ENCODE measurements around the gene CIBAR2. TPM values are rescaled to one million over a fixed set of nuclear protein-coding genes. Genes with fewer than 3 reads are reported as not detected.

Gene CIBAR2
- total and polyA plus RNA-seq, 2 experiments from 2014 or later: not detected

GRCh38 chr16:85105475-85105874, 6.8 kb downstream of the CIBAR2 start:
- no peaks in the 10 kb centered on the region for H3K9me2 ChIP-seq (ENCODE audit: insufficient read depth)
- no peak for DNase-seq (ENCODE audit: low spot score)
- Mint-ChIP-seq H3K4me1 (no peaks in the 10 kb centered on the region), H3K4me3 (no peak overlapping the region), H3K27me3 (ENCODE audit: insufficient read depth, low read depth, poor library complexity) (peaks cover 4% of the 10 kb centered on the region), H3K27ac (no peak overlapping the region), H3K9me3 (no peaks in the 10 kb centered on the region), H3K36me3 (ENCODE audit: low read depth) (no peaks in the 10 kb centered on the region)
- H3K4me2 ChIP-seq: no peak overlapping the region
- H3K4me3 ChIP-seq: no peak overlapping the region
- no peaks in the 10 kb centered on the region for H3K36me3 ChIP-seq (ENCODE audit: insufficient read depth)
- no peak for TF ChIP-seq ZNF331 (CRISPR knock-in tag; IDR thresholded peaks at IDR 0.05; ENCODE audit: low read depth)
- TF ChIP-seq POLR2AphosphoS5 (IDR thresholded peaks at IDR 0.05; ENCODE audit: low read depth): no peak
- TF ChIP-seq JUNB (IDR thresholded peaks at IDR 0.05; ENCODE audit: unreplicated experiment): no peak
- TF ChIP-seq STAT1 (IDR thresholded peaks at IDR 0.05; ENCODE audit: unreplicated experiment): no peak
- TF ChIP-seq REST (IDR thresholded peaks at IDR 0.05; ENCODE audit: unreplicated experiment): no peak
- no peak for TF ChIP-seq EZH2phosphoT487 (IDR thresholded peaks at IDR 0.05; ENCODE audit: unreplicated experiment)
- no peak for TF ChIP-seq ZNF462 (CRISPR knock-in tag; IDR thresholded peaks at IDR 0.05)
- TF ChIP-seq CTCF (conservative IDR thresholded peaks at IDR 0.05; ENCODE audit: low read depth in 2 of 2): no peak
- no peak for TF ChIP-seq NANOG (IDR thresholded peaks at IDR 0.05; ENCODE audit: borderline replicate concordance)
- TF ChIP-seq ZNF114 (CRISPR knock-in tag; IDR thresholded peaks at IDR 0.05): no peak
- TF ChIP-seq ETS1 (IDR thresholded peaks at IDR 0.05): no peak
- TF ChIP-seq EZH2 (IDR thresholded peaks at IDR 0.05; ENCODE audit: low read depth, unreplicated experiment): no peak
- no peak for TF ChIP-seq CREB1 (CRISPR knock-in tag; IDR thresholded peaks at IDR 0.05; ENCODE audit: low read depth)
- H4K20me1 ChIP-seq (replicated peaks; ENCODE audit: insufficient read depth): no peaks in the 10 kb centered on the region
- H3K79me2 ChIP-seq (replicated peaks; ENCODE audit: insufficient read depth): no peaks in the 10 kb centered on the region
- H2AFZ ChIP-seq: no peak overlapping the region
- H3K27ac ChIP-seq (ENCODE audit: low read depth): no peak overlapping the region
- ATAC-seq: no peak
- no peaks in the 10 kb centered on the region; the same call in 1 of the 2 replicates for H3F3A ChIP-seq (replicated peaks; ENCODE audit: low read depth)
- H3K27me3 ChIP-seq (ENCODE audit: insufficient read depth): no peaks in the 10 kb centered on the region
- no peaks in the 10 kb centered on the region for H3K4me1 ChIP-seq (ENCODE audit: insufficient read depth)
